Measurements from ENCODE around the gene OR2AE1. TPM values are rescaled to one million over a fixed set of nuclear protein-coding genes. Genes with fewer than 3 reads are reported as not detected.
A peak's percentile ranks its signal among the peaks of the same experiment; 100 is the strongest.

Gene OR2AE1
- total and polyA plus RNA-seq, 2 of the 13 experiments (the other 11 are each of a cell fraction or from before 2014, with no cell fraction given): not detected

- no peak for TF ChIP-seq IRF2 (CRISPR knock-in tag; IDR thresholded peaks at IDR 0.05)
- TF ChIP-seq AKNA (CRISPR knock-in tag; IDR thresholded peaks at IDR 0.05; ENCODE audit: borderline replicate concordance): no peak
- no peak for TF ChIP-seq MYNN (CRISPR knock-in tag; IDR thresholded peaks at IDR 0.05; ENCODE audit: low read depth)
- TF ChIP-seq FUBP1 (CRISPR knock-in tag; IDR thresholded peaks at IDR 0.05; ENCODE audit: borderline replicate concordance): no peak
- TF ChIP-seq ZNF614 (CRISPR knock-in tag; IDR thresholded peaks at IDR 0.05; ENCODE audit: borderline replicate concordance): 0 out of 2 replicates have a peak, but pooled peaks have one; percentile 6
- no peak for TF ChIP-seq POLR2G (IDR thresholded peaks at IDR 0.05; ENCODE audit: low read depth, low read length)
- no peak for TF ChIP-seq NFKBIZ (CRISPR knock-in tag; IDR thresholded peaks at IDR 0.05)
- 0 out of 2 replicates have a peak, but pooled peaks have one; percentile 2 for TF ChIP-seq ZNF503 (CRISPR knock-in tag; IDR thresholded peaks at IDR 0.05)
Measured at GRCh38 chr7:99919814-99920112, 42.9 kb upstream of the OR2AE1 start (continued).
